NCI-H226 (cell line): ENCODE data around the gene UBASH3B.
"Not testable (repeated sequence)": the region's sequence is repeated elsewhere in the genome, so short reads cannot be mapped to it uniquely, and the experiment has no call there.

Source experiments
- DNase-seq: peaks from one replicate; pipeline ENCODE4 v3.0.0-alpha.2; 2015

UBASH3B gene

DNA sequence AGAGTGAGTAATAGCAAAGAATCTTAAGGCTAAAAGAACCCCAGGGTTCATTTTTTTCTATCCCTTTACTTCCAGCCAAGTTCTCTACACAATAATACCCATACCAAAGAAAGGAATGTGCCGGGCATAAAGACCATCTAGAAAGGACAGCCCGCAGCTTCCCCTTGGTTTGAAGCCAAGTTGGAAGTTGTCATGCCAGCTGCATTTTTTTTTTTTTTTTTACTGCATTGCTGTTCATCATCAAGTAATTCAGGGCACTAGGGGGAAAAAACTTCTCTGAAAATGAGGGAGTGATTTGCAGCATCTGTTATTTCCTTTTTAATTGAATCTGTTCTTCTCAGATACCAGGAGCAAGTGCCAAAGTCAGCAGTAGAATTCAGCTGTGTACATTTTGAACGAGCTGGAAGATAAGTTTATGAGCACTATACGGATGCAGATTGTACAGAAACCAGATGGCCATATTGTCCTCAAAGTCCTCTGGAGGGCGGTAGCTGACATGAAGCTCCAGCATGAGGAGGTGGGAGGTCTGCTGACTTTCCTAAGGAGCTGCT, 56.4 kb downstream of the UBASH3B start:
- DNase-seq, result peak; percentile 42

DNA sequence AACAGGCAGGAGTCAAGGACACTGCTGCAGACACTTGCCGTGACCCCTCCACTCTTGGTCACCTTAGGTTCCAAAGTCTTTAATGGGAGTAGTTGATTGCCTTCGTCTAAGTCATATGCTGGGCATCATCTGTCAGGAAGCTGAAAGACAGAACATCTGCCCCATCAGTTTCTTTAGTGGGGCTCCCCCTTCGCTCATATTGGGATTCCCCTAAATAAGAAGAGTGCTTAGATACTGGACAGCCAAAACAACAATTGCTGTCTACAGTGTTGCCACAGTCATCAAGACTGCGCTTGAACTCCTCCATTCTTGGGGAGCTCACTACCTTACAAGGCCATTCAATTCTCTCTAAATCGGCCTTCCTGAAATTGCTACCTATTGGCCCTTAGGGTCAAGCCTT, 58.5 kb downstream of the UBASH3B start:
- no peak for DNase-seq

DNA sequence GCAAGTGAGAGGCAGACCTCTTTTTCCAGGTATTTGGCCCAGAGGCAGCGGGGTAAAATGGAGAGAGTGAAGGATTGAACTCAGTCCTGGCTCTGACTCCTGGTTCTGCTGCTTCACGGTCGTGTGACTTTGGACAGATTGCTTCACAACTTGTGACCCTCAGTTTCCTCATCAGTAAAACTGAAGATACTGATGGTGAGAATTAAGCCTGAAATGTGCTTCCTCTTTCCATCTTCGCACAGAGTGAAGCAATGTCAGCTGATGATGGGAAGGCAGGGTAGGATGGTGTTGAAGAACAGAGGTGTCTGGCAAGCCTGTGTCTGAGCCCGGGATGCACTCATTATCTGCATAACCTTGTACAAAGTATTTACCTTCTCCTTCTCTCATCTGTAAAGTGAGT, 59.0 kb downstream of the UBASH3B start:
- no peak for DNase-seq

DNA sequence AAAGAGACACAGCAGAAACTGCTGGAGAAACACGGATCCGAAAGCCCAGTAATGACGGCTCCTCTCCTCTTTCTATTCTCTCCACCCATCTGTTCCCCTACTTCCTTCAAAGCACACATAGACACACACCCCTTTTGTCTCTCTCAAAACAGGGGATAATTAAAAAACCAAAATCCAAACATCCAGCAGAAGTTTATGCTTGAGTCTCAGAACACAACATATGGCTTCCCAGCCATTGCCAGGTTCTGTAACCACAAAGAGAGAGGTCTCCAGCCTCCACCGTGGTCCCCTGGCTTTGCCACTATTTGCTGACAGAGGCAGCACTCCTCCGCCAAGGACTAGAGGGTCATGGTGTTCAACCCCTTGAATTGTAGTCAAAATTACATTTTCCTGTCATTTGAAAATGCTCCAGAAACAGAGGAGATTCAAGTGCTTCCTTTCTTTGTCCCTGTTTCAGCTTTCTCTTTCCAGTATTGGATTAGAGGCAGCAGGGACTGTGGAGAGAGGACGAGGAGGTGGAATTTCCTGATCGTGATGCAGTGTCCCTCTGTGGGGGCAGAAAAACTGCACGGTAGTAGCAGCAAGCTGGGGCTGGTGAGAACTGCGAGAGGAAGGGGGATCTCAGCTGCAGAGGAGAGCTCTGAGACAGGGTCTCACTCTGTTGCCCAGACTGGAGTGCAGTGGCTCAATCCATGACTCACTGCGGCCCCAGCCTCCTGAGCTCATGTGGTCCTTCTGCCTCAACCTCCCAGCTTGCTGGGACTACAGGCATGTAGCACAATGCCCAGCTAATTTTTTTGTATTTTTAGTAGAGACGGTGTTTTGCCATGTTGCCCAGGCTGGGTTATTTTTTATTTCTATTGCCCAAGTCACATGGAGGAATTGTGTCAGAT, 60.3 kb downstream of the UBASH3B start:
- DNase-seq, result no peak

DNA sequence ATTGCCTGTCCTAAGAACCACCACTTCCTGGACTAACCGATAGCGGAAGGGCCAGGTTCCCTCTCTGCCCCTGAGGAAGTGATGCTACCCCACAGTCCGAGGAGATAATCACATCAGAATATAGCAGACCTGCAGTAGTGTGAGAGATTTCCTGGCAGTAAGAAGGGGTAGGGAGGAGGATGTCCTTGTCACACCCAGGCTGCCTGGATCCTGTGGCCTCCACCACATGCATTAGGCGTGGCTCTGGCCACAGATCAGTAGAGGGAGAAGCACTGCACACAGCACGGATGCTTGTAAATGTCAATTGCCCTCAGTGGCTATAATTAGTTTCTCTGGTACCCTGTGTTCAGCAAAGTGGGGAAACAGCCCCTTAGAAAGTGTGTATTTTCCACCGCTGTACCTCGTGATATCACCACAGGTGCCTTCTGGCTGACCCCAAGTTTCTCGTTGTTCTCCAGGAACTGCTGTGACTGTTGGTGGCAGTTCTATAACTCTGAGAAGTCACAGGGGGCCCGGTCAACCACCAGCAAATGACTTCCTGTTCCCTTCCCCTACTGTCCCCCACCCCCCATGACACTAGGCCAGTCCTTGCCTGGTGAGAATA, 61.8 kb downstream of the UBASH3B start:
- no peak for DNase-seq

DNA sequence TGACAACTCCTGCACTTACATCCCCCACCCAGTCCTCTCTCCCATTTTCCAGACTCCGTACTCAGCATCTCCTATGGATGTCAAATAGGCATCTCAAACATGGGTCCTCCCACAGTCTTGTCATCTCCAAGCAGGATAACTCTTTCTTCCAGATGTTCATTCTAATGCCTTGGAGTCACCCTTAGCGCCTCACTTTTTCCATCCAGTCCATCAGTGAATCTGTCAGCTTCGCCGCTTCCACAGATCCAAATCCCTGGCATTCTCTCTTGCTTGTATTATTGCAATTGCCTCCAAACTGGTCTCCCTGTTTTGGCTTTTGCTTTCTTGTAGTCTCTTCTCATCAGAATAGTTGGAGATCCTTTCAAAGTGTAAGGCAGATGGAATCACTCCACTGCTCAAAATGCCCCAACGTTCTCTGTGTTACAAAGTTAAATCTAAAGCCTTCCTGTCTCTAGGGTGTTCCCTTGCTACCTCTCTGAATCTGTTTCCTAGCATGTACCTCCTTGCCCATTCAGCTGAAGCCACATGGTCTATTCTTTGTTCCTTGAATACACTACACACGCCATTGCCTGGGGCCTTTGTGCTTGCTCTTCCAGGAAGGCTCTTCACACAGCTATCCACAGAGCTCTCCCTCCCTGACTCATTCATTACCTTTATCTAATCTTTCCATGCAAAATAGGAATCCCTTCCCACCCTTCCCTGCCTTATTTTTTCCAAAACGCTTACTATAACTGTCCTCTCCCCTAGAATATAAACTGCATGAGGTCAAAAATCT, 64.8 kb downstream of the UBASH3B start:
- DNase-seq, result peak; percentile 61

DNA sequence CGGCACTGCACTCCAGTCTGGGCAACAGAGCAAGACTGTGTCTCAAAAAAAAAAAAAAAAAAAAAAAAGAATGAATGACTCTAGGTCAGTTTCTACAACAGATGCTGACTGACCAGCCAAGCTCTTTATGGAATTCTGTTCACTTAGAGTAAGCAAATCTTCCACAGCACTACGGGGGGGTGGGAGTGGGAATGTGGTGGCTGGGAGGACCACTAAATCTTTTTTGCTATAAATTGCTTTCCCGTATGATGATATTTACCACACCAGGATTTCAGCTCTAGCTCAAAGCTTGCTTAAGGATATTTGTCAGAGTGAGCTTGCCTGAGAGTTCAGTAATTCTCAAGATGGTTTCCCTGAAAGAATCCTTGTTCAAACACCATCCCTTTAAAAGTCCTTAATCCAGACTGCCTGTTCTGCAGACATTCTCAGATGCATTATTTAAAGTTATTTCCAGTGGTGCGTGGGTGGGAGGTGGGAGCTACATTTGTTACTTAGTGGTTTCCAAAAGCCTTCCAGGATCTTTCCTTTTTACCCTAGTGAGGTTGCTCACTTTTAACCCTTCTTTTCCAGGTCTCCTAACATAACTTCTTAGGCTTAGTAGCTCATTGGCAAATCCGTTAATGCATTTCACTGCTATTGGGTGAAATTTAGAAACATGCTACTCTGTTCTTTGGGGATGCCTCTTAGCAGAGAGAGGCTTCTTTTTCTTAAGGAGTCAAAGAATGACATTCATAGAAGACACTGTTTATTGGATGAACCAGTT, 65.9 kb downstream of the UBASH3B start:
- DNase-seq, result no peak

DNA sequence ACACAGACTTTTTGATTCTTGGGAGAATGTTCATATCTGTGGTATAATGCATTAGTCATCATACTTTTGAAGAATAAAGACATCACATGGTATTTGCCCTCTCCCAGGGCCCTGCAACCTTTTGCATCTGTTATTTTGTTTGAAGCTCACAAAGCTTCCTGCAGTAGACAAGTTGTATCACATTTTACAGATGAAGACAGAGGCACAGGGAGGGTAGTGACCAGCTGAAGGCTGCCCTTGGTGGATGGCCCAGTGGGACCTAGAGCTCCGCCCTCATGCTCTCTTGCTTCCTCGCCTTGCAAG, 66.4 kb downstream of the UBASH3B start:
- DNase-seq, result peak; percentile 62

DNA sequence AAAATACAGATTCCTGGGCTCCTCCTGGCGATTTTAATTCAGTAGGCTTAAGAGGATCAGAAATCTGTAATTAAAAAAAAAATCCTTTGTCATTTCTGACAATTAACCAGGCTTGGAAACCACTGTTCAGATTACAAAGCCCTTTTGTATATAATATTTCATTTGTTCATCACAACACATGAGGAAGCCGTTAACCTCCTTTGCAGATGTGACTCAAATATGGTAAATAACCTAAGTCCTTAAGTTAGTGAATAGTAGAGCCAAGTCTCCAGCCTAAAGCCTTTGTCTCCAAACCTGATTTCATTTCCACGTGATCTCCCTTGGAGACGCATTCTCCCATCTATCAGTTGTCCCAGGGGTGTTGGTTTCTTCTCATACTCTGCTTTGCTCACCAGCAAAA, 67.6 kb downstream of the UBASH3B start:
- no peak for DNase-seq

DNA sequence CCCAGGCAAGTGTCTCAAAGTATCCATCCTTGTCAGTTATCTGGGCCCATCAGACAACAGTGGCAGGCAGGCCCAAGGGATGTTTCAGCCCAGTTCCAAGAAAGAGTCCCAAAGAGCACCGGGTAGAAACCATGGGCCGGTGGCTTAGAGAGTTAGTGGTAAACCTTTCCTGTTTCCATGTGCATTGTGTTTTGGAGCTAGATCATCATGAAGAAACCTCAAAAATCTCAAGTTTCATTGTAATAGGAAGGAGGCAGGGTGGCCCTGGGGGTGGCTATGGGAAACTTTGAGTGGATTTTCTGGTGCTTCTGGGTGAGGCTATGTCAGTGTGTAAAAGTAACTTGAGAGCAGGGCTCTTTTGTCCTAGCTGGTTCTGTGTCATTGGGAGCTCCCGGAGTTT, 68.1 kb downstream of the UBASH3B start:
- no peak for DNase-seq

DNA sequence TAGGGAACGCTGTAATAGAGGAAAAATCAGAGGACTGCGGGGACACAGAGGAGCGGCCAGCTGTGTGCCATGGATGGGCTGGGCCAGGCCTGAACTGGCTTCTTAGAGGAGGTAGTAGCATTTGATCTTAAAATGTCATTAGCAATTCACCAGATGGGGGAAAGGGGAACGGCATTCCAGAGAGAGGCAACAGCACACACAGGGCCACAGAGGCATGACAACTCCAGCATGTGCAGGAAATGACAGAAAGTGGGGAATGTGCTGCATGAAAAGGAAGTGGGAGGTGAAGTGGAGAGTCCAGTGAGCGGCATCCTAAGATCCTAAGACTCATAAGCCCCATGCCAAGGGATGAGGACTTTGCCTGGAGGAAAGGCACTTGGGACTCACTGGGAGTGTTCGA, 69.0 kb downstream of the UBASH3B start:
- DNase-seq, result peak; percentile 13

DNA sequence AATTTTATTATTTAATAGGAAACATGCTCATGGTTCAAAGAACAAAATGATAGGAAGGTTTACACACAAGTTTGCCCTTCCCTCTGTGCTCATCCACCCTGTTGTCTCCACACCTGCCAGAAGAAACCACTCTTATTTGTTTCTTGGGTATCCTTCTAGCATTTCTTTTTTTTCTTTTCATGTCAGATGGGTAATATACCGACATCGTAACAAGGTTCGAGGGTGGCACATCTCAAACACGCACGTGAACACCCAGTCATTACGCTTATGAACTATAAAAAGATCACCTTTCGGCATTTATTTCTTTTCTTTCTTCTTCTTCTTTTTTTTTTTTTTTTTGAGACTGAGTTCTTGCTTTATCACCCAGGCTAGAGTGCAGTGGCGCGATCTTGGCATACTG, 70.5 kb downstream of the UBASH3B start:
- DNase-seq, result no peak

DNA sequence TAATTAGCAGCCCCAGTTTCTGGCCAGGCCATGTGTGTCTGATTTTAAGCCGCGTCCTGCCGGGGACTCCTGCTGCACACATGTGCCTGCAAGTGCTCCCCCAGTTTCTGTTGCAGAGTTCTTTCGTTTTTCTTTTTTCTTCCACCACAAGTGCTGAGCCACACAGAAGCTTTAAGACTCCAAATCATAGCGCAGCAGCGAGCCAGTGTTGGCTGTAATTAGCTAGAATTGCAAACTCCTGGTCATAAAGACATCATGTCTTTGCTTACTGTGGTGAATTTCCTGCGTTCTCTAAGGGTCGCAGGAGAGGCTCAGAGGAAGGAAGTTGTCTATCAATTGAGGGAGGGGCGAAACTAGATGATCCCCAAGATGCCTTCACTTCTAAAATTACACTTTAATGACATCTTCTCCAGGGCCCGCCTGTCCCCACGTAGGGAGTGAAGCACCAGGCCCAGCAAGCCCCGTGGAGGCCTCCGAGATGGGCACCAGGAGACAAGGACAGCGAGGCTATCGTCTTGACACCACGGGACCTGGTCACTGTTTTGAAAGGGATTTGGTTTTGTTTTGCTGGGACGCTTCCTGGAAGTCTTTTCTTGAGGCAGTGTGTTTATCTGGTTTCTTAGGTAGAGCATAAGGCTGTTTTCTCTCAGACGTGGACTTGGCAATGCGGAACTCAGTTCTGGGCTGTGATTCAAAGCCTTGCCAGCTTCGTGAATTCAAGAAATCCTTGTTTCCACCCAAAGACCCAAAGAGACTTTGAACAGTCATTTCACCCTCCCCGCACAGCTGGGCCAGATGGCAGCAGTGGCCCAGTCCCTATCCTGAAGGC, 71.8 kb downstream of the UBASH3B start:
- no peak for DNase-seq

DNA sequence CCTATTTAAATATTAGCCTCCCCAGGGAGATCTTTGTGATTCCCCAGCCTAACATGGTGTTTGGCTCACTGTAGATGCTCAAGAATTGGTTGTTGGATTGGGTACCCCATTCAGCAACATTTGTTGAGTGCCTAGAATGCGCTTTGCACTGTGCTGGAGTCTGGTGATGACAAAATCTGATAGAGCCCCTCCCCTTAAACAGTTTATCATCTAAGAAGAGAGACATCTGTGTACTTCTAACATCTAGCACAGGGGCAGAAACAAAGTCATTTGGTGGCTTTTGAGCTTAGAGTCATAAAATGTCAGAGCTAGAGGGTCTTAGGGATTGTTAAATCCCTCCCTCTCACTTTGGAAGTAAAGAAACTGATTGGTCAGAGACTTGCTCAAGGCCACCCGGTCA, 73.0 kb downstream of the UBASH3B start:
- no peak for DNase-seq

DNA sequence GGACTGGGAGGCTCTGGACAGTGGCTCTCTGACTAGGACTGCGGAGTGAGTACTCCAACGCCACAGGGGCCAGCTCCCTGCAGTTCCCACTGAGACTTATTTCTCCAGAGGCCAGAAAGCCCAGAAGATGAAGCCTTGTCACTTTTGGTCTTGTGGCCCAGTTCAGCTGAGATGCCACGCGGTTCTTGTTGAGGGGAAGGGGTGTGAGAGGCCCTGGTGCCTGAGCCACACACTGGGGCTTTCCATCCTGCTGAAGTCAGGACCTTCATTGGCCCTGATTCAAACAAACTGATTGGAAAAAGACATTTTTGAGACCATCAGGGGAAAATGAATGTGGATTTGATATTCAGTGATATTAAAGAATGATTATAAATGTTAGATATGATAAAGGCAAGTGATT, 73.6 kb downstream of the UBASH3B start:
- DNase-seq, result no peak

DNA sequence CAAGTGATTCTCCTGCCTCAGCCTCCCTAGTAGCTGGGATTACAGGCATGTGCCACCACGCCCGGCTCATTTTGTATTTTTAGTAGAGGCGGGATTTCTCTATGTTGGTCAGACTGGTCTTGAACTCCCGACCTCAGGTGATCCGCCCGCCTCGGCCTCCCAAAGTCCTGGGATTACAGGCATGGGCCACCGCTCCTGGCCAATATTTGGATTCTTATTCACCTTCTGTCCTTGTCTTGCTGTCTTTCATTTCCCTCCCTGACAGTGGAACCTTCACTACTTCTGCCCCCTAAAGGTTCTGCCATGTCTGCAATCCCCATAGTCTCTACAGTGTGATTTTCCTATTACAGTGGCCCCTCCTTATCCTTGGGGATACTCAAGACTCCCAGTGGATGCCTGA, 75.2 kb downstream of the UBASH3B start:
- not testable (repeated sequence) for DNase-seq

DNA sequence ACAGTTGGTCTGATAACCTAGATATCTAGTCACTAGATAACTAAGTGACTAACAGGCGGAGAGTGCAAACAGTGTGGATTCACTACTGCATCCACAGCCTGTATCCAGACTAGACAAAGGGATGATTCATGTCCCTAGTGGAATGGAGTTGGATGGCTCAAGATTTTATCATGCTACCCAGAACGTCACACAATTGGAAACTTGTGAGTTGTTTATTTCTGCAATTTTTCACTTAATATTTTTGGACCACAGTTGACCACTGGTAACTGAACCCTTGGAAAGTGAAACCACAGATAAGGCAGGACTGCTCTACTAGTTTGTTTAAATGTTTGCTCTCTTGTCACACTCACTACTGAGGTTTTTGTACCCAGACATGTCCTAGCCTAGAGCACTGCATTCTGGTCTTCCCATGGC, 76.0 kb downstream of the UBASH3B start:
- DNase-seq, result no peak

DNA sequence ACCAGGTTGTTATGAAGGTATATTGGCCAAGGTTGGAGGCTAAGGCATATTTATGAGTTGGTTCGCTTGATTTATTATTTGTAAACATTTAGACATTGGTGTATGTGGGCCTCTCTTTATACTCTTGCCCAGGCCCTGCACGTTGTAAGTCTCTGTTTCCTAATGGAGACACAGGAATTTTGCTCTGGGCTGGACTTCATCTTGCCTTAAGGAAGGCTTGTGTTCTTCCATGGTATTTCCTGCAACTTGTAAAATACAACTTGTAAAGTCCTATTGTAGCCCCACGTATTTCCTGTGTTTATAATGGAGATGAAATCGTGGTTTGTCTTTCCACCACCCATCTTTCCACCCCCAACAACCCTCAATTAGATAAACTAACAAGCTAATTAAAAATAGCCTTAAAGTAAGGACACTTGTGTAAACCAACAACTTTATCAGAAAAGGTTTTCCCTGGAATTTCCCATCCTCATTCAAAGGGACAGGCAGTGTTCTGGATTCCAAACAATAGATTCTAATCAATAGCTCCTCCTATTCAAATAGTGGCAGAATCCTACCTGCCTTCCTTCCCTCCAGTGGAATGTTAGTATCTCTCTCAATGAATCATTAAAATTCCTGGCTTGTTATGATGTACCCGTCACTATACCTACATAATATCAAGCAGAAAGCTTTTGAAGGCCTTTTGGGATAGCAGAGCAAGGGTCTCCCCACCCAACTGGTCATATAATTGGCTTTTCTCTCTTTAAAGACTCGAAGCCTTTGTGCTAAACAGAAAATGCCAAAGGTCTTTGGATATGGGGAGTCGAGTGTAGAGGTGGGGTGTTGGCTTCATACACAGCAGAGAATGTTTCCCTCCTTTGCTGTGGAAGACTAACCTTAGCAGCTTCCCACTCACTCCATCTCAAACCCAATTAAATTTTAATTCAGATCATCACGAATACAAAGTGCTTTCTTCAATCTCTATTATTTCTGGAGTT, 77.1 kb downstream of the UBASH3B start:
- DNase-seq, result no peak

DNA sequence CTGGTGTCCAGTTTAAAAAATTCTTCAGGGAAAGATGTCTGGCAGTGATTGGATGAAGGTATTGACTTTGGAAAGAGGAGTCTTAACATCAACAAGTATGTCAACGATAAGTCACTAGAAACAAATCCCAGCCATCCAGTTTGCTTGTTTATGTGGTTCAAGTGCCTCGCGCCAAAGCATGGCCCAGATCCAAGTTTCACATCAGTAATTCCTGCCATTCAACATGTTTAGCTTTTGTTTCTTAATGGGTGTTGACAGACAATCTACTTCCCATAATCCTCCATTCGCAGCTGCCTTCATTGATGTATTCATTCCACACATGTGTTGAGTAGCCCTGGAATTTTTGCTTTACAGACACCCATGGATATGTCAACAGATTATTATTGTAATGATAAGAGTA, 77.8 kb downstream of the UBASH3B start:
- no peak for DNase-seq

DNA sequence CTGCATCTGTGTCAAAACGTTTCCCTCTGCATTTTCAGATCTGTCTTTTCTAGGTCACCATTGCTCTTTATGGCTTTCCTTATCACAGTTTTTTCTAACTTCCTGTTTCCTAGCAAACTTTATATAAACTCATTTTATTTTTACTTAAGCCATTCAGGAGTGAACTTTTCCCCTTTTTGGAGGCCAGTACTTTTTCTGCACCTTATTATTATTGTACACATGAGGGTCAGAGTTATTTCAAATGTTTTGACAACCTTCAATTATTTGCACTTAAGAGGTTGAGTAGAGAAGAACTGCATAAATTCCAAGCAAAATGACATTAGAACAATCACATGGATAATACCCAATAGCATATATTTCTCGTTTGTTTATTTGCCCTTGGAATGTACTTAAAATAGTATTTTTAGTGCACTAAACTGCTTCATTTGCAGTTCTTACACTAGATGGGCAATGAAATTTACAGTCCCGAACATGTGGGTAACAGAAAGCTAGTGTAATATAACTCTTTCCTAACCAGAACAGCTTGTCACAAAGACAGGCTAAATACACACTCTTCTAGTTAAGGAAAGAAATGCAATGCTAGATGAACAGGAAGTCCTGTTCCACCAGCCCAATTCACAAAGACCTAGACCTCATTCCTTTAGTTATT, 79.5 kb downstream of the UBASH3B start:
- no peak for DNase-seq
